Central memory CD8-positive, alpha-beta T cell (primary cell): ENCODE measurements around the gene COL7A1.

Source experiments
- ATAC-seq: fragments of 150-1000 bp; cut with Tn5 transposase; replicated peaks from 2 replicates; pipeline ENCODE4 v1.10.0; 2022; ENCODE audit warnings: mild to moderate bottlenecking, moderate FRiP score, moderate number of reproducible peaks; ENCODE audit not compliant: poor library complexity, severe bottlenecking; ENCODE audit errors: extremely low read depth
- DNase-seq, 2 donors: peaks; one replicate each; pipeline ENCODE4 v3.0.0; 2021; ENCODE audit warnings: low spot score in 2 of 2
- H3K27ac Mint-ChIP-seq: one replicate; pipeline ENCODE4 v1.8.0; 2022; ENCODE audit warnings: low read depth, mild to moderate bottlenecking, moderate library complexity, mixed read lengths
- H3K27me3 Mint-ChIP-seq: one replicate; pipeline ENCODE4 v1.8.0; 2022; ENCODE audit warnings: mixed read lengths
- H3K36me3 Mint-ChIP-seq: one replicate; pipeline ENCODE4 v1.8.0; 2022; ENCODE audit warnings: mild to moderate bottlenecking, moderate library complexity, mixed read lengths; ENCODE audit not compliant: insufficient read depth
- H3K4me1 Mint-ChIP-seq: one replicate; pipeline ENCODE4 v1.8.0; 2022; ENCODE audit warnings: mixed read lengths
- H3K4me3 Mint-ChIP-seq: one replicate; pipeline ENCODE4 v1.8.0; 2022; ENCODE audit warnings: mild to moderate bottlenecking, moderate library complexity, mixed read lengths
- H3K9me3 Mint-ChIP-seq: one replicate; pipeline ENCODE4 v1.8.0; 2022; ENCODE audit warnings: mixed read lengths

COL7A1 gene

DNA sequence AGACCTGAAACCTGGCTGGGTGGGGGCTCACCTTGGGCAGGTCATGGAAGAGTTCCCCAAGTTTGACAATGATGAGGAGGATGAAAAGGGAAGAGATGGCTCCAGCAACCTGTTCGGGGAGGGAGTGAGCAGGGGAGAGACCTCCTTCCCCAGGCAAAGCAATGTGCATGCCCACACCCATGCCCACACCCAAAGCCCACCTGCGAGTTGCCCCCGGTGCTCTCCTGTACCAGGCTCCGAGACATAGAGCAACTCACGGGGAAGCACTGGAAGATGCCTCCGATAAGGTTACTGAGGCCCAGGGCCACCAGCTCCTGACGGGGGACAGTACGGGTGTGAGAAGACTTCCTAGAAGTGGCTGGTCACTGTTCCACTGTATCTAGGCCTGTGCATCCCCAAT is 35.3 kb upstream of the COL7A1 start:
- Mint-ChIP-seq H3K4me3 (no peak overlapping the region), H3K27ac (no peak overlapping the region), H3K9me3 (no peaks in the 10 kb centered on the region), H3K27me3 (no peaks in the 10 kb centered on the region), H3K36me3 (peaks cover 7% of the 10 kb centered on the region), H3K4me1 (peaks cover 11% of the 10 kb centered on the region)
- no peak for DNase-seq
- no peak for ATAC-seq

GRCh38 chr3:48629894-48630293 is 34.8 kb upstream of the COL7A1 start:
- no peak overlapping the region for H3K27ac Mint-ChIP-seq
- H3K4me3 Mint-ChIP-seq, result no peak overlapping the region
- H3K36me3 Mint-ChIP-seq, result peaks cover 7% of the 10 kb centered on the region
- DNase-seq (no peak), ATAC-seq (no peak)
- no peaks in the 10 kb centered on the region for H3K9me3 Mint-ChIP-seq
- no peaks in the 10 kb centered on the region for H3K27me3 Mint-ChIP-seq
- peaks cover 11% of the 10 kb centered on the region for H3K4me1 Mint-ChIP-seq

- DNase-seq (no peak), ATAC-seq (no peak)
- H3K4me1 Mint-ChIP-seq, result peaks cover 6% of the 10 kb centered on the region
- H3K27me3 Mint-ChIP-seq, result no peaks in the 10 kb centered on the region
- H3K36me3 Mint-ChIP-seq, result peaks cover 5% of the 10 kb centered on the region
- no peak overlapping the region for H3K4me3 Mint-ChIP-seq
- no peak overlapping the region for H3K27ac Mint-ChIP-seq
- H3K9me3 Mint-ChIP-seq, result no peaks in the 10 kb centered on the region
Observed at GRCh38 chr3:48628277-48629017, 33.3 kb upstream of the COL7A1 start.

DNA sequence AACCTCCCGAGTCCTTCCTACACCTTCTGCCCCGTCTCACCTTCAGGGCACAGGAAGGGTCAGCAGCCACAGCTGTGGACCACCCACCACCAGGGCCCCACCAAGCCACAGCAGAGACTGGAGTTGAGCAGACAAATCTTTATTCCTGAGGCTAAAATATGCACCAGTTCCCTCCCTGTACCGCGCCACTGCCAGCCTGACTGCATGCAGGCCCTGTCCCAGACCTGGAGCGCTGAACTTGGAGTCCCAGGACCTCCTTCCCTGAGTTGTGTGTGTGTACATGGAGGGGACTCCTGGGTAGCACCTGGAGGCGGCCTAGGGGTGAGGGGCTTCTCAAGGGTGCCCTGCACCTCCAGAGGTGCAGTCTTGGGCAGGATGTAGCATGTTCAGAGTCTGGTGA is 30.5 kb upstream of the COL7A1 start:
- peaks cover 6% of the 10 kb centered on the region for H3K4me1 Mint-ChIP-seq
- H3K27ac Mint-ChIP-seq, result no peak overlapping the region
- H3K27me3 Mint-ChIP-seq, result no peaks in the 10 kb centered on the region
- H3K9me3 Mint-ChIP-seq, result no peaks in the 10 kb centered on the region
- DNase-seq (no peak), ATAC-seq (no peak)
- no peak overlapping the region for H3K4me3 Mint-ChIP-seq
- H3K36me3 Mint-ChIP-seq, result peaks cover 5% of the 10 kb centered on the region

DNA sequence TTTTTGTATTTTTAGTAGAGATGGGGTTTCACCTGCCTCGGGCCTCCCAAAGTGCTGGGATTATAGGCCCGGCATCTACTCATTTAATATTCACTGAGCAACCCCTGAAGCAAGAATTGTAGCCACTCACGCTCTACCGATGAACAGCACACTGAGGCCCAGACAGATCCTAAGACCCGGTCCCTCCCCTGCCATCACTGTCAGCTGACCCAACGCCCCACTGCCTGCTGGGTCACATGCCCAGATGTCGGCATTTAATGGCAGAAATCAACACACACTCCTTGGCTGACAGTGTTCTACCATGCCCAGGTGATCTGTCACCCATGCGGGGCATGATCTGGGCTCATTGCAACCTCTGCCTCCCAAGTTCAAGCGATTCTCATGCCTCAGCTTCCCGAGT is 29.6 kb upstream of the COL7A1 start:
- no peaks in the 10 kb centered on the region for H3K27me3 Mint-ChIP-seq

GRCh38 chr3:48623851-48624547 is 28.9 kb upstream of the COL7A1 start:
- no peak for ATAC-seq
- H3K9me3 Mint-ChIP-seq, result no peaks in the 10 kb centered on the region
- no peak overlapping the region for H3K27ac Mint-ChIP-seq
- no peak for DNase-seq
- peaks cover 6% of the 10 kb centered on the region for H3K4me1 Mint-ChIP-seq
- no peaks in the 10 kb centered on the region for H3K27me3 Mint-ChIP-seq
- H3K36me3 Mint-ChIP-seq, result peaks cover 3% of the 10 kb centered on the region
- no peak overlapping the region for H3K4me3 Mint-ChIP-seq

More for the DNA sequence above, 29.6 kb upstream of the COL7A1 start:
- DNase-seq, result no peak
- H3K36me3 Mint-ChIP-seq, result peaks cover 3% of the 10 kb centered on the region
- ATAC-seq, result no peak
- no peak overlapping the region for H3K27ac Mint-ChIP-seq
- no peaks in the 10 kb centered on the region for H3K9me3 Mint-ChIP-seq
- H3K4me3 Mint-ChIP-seq, result no peak overlapping the region
- H3K4me1 Mint-ChIP-seq, result peaks cover 6% of the 10 kb centered on the region

DNA sequence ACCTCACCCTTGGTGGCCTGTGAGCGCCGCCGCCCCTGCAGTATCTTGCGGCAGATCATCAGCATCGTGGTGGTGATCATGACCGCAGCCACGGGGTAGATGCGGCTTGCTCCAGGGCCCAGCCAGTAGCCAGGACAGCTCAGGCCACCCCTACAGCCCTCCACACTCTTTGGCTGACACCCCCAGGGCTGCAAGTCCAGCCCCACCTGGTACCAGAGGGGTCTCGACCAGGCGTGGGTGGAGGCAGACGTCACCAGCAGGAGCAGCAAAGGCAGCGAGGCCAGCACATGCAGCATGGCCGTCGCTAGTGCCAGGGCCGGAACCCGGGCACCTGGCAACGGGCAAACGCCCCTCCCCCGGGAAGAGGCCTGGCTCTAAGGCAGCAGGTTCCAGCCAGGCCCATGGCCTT is 26.3 kb upstream of the COL7A1 start, which contains the start of gene TMEM89:
TMEM89 (minus strand) TSS at position 309 of the 409 bp plus-strand sequence; CDS start at position 296, 13 bp downstream.
- ATAC-seq, result no peak
- DNase-seq, result no peak
- no peaks in the 10 kb centered on the region for H3K9me3 Mint-ChIP-seq

DNA sequence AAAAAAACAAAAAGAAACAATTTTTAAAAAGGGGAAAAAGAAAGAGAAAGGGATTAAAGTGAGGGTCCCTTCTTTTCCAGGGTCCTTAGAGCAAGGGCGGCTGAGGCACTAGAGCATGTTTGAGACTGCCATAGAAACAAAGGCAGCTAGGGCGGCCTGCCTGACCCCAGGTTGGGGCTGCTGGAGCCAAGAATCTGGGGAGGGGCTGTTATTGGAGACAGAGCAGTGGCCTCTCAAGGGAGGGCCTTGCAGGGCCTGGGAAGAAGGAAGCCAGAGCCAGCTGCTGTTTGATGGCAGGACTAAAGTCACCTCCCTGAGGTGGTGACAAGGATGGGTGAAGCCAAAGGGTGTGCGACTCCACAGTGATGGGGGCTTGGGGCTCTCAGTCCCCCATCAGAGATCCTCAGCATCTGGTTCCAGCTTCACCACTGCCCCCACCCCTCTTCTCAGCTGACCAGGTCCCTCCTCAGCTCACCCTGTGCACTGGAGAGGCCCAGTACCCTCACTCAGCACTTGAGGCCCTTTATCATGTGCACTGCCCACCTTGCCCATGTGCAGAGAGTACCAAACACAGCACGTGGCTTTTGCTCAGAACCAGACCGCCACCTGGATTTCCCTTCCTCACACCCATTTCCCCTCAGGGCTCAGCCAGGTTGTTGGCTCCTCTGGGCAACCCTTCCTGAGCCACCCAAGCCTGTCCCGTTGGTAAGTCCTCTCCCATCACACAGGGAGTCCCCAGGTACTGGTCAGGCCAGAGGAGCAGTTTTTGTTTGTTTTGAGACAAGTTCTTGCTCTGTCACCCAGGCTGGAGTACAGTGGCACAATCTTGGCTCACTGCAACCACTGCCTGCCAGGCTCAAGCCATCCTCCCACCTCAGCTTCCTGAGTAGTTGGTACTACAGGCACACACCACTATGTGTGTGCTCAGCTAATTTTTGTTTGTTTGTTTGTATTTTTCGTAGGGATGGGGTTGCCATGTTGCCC is 24.7 kb upstream of the COL7A1 start:
- Mint-ChIP-seq H3K27ac (no peak overlapping the region), H3K27me3 (no peaks in the 10 kb centered on the region), H3K4me3 (no peak overlapping the region), H3K4me1 (peaks cover 6% of the 10 kb centered on the region), H3K36me3 (peaks cover 2% of the 10 kb centered on the region), H3K9me3 (no peaks in the 10 kb centered on the region)
- DNase-seq (no peak), ATAC-seq (no peak)

More for the DNA sequence above, 26.3 kb upstream of the COL7A1 start, which contains the start of gene TMEM89:
- H3K4me1 Mint-ChIP-seq, result peaks cover 6% of the 10 kb centered on the region
- no peak within 1 kb of the TSS for H3K4me3 Mint-ChIP-seq
- H3K36me3 Mint-ChIP-seq, result peaks cover 2% of the 10 kb centered on the region
- no peak within 1 kb of the TSS for H3K27ac Mint-ChIP-seq
- H3K27me3 Mint-ChIP-seq, result no peaks in the 10 kb centered on the region

DNA sequence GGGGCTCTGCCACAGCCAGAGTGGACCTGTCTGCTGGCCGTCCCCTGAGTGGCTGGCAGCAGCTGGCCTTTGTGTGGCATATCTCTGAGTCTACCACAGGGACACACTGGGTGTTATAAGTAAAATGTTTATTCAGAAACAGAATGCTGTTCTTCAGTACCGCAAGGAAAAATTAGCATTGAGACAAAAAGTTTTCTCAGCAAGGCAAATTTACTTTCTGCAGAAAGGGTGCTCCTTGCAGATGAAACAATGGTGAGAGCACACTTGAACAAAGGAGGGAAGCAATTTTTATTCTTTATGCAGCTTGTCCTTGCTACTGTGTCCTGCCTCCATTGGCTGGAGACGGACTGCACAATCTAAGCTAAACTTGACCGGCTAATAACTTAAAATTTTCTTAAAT is 22.4 kb upstream of the COL7A1 start:
- H3K27ac Mint-ChIP-seq, result no peak overlapping the region
- ATAC-seq, result no peak
- no peak overlapping the region for H3K4me3 Mint-ChIP-seq
- DNase-seq, result no peak
- no peaks in the 10 kb centered on the region for H3K9me3 Mint-ChIP-seq
- H3K27me3 Mint-ChIP-seq, result no peaks in the 10 kb centered on the region
- no peaks in the 10 kb centered on the region for H3K4me1 Mint-ChIP-seq
- H3K36me3 Mint-ChIP-seq, result peaks cover 2% of the 10 kb centered on the region

- no peak overlapping the region for H3K4me3 Mint-ChIP-seq
- H3K9me3 Mint-ChIP-seq, result no peaks in the 10 kb centered on the region
- DNase-seq (no peak), ATAC-seq (no peak)
- H3K27ac Mint-ChIP-seq, result no peak overlapping the region
- H3K36me3 Mint-ChIP-seq, result peaks cover 8% of the 10 kb centered on the region
- no peaks in the 10 kb centered on the region for H3K27me3 Mint-ChIP-seq
- peaks cover 4% of the 10 kb centered on the region for H3K4me1 Mint-ChIP-seq
Observed at GRCh38 chr3:48614044-48614443, 18.9 kb upstream of the COL7A1 start.

- H3K27me3 Mint-ChIP-seq, result no peaks in the 10 kb centered on the region
- H3K27ac Mint-ChIP-seq, result no peak overlapping the region
Observed at GRCh38 chr3:48612309-48612708, 17.2 kb upstream of the COL7A1 start.

More at GRCh38 chr3:48612309-48612708, 17.2 kb upstream of the COL7A1 start:
- ATAC-seq (no peak), DNase-seq (no peak)
- Mint-ChIP-seq H3K4me3 (no peak overlapping the region), H3K9me3 (no peaks in the 10 kb centered on the region), H3K4me1 (peaks cover 13% of the 10 kb centered on the region), H3K36me3 (peaks cover 13% of the 10 kb centered on the region)
